Fibroblast of villous mesenchyme (primary cell): Measurements from ENCODE around the gene RBCK1. TPM values are rescaled to one million over a fixed set of nuclear protein-coding genes. Genes with fewer than 3 reads are reported as not detected.
"Not testable (repeated sequence)": the region's sequence is repeated elsewhere in the genome, so short reads cannot be mapped to it uniquely, and the experiment has no call there.

Experiments used
- DNase-seq: peaks from one replicate; pipeline ENCODE4 v3.0.0-alpha.2; 2010; ENCODE audit warnings: low read depth
- H3K4me3 ChIP-seq: 2 replicates; pipeline ENCODE4 v1.5.1; 2011; ENCODE audit warnings: low read depth, mild to moderate bottlenecking, low read length
- total RNA-seq: library from RNA; depleted of rRNA; stranded (reverse); fragments of >200 nt; gene quantifications from 2 replicates; pipeline ENCODE4 v1.2.3, GENCODE V29; 2012
- TF ChIP-seq, protein P1 (sequence below): IDR thresholded peaks from 2 replicates; pipeline ENCODE4 v1.5.1; 2012; ENCODE audit warnings: low read depth, mild to moderate bottlenecking, low read length; ENCODE audit not compliant: insufficient read depth

Gene RBCK1
- total RNA-seq, 1 donor, result 59.2 TPM

DNA sequence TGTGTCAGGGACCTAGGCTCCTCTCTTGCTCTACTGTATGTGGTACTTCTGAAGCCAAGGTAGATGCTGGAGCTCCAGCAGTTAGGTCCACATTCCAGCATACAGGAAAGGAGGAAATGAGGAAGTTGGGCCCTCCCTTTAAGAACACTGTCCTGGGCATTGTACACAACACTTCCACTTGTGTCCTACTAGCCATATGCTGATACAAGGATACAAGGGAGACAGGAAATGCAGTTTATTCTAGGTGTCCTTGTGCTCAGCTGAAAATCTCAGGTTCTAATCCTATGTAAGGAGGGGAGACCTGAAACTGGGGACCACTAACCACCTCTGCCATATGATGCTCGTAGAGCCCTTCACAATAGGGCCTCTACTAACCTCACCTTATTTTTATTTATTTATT is 23.4 kb upstream of the RBCK1 start:
- TF ChIP-seq, protein P1, sequence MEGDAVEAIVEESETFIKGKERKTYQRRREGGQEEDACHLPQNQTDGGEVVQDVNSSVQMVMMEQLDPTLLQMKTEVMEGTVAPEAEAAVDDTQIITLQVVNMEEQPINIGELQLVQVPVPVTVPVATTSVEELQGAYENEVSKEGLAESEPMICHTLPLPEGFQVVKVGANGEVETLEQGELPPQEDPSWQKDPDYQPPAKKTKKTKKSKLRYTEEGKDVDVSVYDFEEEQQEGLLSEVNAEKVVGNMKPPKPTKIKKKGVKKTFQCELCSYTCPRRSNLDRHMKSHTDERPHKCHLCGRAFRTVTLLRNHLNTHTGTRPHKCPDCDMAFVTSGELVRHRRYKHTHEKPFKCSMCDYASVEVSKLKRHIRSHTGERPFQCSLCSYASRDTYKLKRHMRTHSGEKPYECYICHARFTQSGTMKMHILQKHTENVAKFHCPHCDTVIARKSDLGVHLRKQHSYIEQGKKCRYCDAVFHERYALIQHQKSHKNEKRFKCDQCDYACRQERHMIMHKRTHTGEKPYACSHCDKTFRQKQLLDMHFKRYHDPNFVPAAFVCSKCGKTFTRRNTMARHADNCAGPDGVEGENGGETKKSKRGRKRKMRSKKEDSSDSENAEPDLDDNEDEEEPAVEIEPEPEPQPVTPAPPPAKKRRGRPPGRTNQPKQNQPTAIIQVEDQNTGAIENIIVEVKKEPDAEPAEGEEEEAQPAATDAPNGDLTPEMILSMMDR, result no peak
- no peak overlapping the region for H3K4me3 ChIP-seq
- no peak for DNase-seq

DNA sequence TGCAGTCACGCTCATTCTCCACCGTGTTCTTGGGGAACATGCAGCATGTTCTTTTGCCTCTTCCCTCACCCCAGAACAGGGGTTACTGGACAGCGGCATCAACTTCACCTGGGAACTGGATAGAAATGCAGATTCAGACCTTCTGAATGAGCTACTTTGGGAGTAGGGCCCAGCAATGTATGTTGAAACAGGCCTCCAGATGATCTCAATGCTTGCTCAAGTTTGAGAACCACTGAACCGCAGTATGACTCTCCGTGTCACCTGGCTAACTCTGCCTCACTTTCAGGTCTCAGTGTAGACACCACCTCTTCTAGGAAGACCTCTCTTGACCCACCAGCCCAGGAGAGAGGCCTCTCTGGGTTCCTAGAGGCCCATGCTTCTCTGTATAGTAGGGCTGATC is 22.7 kb upstream of the RBCK1 start:
- no peak for DNase-seq
- TF ChIP-seq, protein P1, result no peak
- H3K4me3 ChIP-seq, result no peak overlapping the region

DNA sequence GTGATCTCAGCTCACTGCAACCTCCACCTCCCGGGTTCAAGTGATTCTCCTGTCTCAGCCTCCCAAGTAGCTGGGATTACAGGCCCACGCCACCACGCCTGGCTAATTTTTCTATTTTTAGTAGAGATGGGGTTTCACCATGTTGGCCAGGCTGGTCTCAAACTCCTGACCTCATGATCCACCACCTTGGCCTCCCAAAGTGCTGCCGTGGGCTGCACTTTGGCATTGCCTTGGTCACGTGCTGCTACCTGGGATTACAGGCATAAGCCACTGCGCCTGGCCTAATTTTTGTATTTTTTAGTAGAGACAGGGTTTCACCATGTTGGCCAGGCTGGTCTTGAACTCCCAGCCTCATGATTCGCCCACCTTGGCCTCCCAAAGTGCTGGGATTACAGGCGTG is 21.5 kb upstream of the RBCK1 start:
- H3K4me3 ChIP-seq, DNase-seq: not testable (repeated sequence)

DNA sequence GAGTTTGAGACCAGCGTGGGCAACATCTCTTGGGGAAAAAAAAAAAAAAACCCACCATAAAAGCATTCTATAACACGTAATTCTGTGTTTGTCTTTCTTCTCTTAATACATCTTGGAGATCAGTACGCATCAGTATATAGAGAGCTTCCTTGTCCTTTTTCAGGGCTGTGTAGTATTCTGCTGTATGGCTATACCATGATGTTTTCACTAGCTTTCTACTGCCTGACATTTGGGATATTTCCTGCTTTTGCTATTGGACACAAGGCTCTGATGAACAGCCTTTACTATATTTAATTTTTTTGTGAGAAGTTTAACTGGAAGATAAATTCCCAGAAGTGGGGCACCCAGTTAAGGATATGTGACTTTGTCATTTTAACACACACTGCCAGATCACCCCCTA is 20.6 kb upstream of the RBCK1 start:
- no peak for DNase-seq
- TF ChIP-seq, protein P1, result no peak
- H3K4me3 ChIP-seq, result no peak overlapping the region

DNA sequence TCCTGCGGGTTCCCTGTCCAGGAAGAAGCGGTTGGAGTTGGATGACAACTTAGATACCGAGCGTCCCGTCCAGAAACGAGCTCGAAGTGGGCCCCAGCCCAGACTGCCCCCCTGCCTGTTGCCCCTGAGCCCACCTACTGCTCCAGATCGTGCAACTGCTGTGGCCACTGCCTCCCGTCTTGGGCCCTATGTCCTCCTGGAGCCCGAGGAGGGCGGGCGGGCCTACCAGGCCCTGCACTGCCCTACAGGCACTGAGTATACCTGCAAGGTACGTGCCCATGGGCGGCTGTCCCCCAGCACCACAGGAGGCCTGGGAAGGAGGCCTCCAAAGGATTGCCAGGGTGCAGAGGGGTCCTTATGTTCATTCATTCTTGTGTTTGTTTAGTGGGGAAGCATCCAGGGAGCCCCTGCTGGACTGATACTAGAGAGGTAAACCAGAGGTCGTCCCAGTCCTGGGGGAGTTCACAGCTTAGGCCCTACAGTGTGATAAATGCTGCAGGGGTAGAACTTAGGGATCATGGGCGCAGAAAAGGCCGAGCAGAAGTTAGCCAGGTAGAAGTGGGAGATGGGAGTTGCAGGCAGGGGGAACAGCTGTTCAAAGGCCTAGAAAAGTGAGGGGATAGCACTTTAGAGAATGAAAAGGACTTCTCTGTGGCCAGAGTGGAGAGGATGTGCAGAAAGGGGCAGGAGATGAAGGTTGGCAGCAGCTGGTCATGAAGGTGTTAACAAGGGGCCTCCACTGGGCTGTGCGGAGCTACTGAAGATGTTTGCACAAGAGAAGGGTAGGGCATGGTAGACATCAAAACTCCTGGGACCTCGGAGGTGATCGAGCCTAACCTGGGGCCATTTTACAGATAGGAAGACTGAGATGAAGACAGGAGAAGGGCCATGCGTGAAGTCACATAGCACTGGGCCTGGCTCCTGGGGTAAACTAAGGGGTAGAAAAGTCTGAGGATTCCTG is 19.8 kb upstream of the RBCK1 start:
- TF ChIP-seq, protein P1, result no peak
- no peak overlapping the region for H3K4me3 ChIP-seq
- no peak for DNase-seq

DNA sequence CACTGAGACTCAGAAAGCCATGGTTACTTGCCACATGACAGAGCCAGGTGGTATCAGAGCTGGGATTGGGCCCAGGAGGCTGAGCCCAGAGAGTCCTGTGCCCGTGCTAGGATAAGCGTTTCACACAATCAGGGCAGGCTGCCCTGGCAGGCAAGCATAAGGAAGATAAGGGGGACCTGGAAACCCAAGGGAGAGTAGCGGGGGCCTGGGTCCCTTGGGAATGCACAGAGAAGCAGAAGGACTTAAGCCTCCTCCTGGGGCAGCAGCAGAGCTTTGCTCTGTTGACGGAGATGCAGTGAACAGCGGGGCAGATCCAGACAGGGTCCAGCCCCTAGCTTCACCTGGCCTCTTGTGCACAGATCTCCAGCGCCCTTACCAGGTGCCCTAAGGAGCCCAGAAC is 18.9 kb upstream of the RBCK1 start:
- TF ChIP-seq, protein P1, result no peak
- H3K4me3 ChIP-seq, result no peak overlapping the region
- DNase-seq, result no peak

DNA sequence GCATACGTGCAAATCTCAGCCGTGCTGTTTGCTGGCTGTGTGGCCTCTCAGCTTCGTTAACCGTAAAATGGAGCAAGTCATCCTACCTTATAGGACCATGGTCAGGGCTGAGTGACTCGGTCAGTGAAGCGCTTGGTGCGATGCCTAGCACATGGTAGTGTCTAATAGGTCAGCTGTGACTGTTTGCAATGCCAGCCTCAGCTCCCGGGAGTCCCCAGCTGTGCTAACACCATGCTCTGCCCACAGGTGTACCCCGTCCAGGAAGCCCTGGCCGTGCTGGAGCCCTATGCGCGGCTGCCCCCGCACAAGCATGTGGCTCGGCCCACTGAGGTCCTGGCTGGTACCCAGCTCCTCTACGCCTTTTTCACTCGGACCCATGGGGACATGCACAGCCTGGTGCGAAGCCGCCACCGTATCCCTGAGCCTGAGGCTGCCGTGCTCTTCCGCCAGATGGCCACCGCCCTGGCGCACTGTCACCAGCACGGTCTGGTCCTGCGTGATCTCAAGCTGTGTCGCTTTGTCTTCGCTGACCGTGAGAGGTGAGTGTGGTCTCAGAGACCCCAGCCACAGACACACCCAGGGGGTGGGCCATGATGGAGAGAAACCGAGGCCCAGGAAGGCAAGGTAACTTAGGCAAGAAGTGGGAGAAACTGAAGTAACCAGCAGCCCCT is 16.9 kb upstream of the RBCK1 start:
- no peak for DNase-seq
- no peak overlapping the region for H3K4me3 ChIP-seq
- TF ChIP-seq, protein P1, result no peak

DNA sequence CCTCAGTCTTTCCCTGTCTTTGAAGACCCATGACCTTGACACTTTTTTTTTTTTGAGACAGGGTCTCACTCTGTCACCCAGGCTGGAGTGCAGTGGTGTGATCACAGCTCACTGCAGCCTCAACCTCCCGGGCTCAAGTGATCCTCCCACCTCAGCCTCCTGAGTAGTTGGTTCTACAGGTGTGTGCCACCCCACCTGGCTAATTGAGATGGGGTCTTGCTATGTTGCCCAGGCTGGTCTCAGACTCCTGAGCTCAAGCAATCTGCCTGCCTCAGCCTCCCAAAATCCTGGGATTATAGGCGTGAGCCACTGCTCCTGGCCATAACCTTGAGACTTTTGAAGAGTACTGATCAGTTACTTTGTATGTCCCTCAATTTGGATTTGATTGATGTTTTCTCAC is 14.8 kb upstream of the RBCK1 start:
- H3K4me3 ChIP-seq, DNase-seq: not testable (repeated sequence)
